ENCODE measurements around the gene PIP4K2B. TPM values are rescaled to one million over a fixed set of nuclear protein-coding genes. Genes with fewer than 3 reads are reported as not detected.
"Not testable (repeated sequence)": the region's sequence is repeated elsewhere in the genome, so short reads cannot be mapped to it uniquely, and the experiment has no call there.

Gene PIP4K2B
- total RNA-seq, 1 experiment from 2014 or later, result 28.0 TPM

DNA sequence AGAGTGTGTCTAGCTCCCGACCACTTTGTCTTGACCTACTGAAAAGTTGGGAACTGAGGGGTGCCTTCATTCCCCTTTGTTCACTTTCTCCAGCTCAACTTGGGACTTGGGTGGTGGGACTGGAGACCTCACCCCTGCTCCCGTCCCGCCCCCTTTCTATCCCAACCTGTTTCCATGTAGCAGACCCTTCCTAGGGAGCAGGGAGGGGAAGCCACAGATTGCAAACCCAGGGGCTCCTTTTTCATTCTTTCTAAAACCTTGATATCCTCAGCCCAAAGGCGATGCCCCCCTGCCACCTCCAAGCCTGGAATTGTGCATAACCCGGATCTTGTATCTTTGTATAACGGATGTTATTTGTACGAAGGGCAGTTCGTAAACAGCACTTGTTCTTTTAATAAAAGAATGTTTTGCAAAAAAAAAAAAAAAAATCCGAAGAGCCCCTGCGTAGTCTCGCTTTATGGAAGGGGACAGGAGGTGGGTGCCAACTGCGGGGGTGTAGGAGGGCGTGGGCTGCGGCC lies 69.9 kb downstream of the PIP4K2B start:
- Histone ChIP-seq H3K36me3 (ENCODE audit: insufficient read depth, low read length, poor library complexity, severe bottlenecking) (no peaks in the 10 kb centered on the region), H3K4me1 (ENCODE audit: insufficient read depth, low read length, poor library complexity, severe bottlenecking) (no peaks in the 10 kb centered on the region), H3K27me3 (replicated peaks; ENCODE audit: insufficient read depth, low read depth, low read length, poor library complexity) (no peaks in the 10 kb centered on the region), H3K9me3 (ENCODE audit: low read depth, low read length, poor library complexity, severe bottlenecking) (no peaks in the 10 kb centered on the region), H3K4me3 (ENCODE audit: low read depth, low read length, poor library complexity, severe bottlenecking) (peak overlapping the region; percentile 50), H3K27ac (ENCODE audit: low read depth, low read length, poor library complexity, severe bottlenecking) (peak overlapping the region; percentile 61)
- DNase-seq (ENCODE audit: low spot score), result no peak
- CTCF ChIA-PET, result no interaction called here
- POLR2A ChIA-PET (ENCODE audit: low non-redundant PET), result no interaction called here
- no TSS peak for BruUV-seq (replicated peaks)
- intact Hi-C loops (cut with micrococcal nuclease; ENCODE audit: unreplicated experiment), result no loop called here
- no peak for TF ChIP-seq EZH2 (IDR thresholded peaks at IDR 0.05; ENCODE audit: borderline replicate concordance, low read depth, low read length, poor library complexity, severe bottlenecking)
- TF ChIP-seq, protein P1, sequence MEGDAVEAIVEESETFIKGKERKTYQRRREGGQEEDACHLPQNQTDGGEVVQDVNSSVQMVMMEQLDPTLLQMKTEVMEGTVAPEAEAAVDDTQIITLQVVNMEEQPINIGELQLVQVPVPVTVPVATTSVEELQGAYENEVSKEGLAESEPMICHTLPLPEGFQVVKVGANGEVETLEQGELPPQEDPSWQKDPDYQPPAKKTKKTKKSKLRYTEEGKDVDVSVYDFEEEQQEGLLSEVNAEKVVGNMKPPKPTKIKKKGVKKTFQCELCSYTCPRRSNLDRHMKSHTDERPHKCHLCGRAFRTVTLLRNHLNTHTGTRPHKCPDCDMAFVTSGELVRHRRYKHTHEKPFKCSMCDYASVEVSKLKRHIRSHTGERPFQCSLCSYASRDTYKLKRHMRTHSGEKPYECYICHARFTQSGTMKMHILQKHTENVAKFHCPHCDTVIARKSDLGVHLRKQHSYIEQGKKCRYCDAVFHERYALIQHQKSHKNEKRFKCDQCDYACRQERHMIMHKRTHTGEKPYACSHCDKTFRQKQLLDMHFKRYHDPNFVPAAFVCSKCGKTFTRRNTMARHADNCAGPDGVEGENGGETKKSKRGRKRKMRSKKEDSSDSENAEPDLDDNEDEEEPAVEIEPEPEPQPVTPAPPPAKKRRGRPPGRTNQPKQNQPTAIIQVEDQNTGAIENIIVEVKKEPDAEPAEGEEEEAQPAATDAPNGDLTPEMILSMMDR (conservative IDR thresholded peaks at IDR 0.05; ENCODE audit: low read depth, low read length), result no peak

DNA sequence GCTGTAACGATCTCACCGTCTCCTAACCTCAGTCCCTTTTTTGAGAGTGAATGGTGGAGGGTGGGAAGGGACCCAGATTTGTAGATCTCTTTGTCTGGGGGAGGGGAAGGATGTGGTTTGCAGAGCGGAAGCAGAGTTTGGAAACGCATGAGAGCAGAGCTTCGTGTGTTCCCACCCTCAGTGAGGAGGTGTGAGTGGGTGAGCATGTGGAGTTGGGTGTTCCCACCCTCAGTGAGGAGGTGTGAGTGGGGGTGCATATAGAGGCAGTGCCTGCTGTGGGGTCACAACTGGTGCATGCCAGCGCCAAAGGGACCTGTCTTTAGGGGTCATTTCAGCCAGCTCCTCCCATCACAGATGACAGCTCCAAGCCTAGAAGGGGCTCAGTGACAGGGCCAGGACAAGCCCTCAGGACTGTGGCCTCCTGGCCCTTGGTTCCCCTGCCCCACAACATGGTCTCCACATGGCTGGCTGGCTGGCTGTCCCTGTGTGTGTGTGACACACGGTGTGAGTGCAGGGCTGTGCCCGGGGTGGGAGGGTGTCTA lies 71.0 kb downstream of the PIP4K2B start:
- ChIA-PET CTCF (no interaction called here), POLR2A (ENCODE audit: low non-redundant PET) (no interaction called here)
- Histone ChIP-seq H3K27ac (ENCODE audit: low read depth, low read length, poor library complexity, severe bottlenecking) (no peak overlapping the region), H3K9me3 (ENCODE audit: low read depth, low read length, poor library complexity, severe bottlenecking) (no peaks in the 10 kb centered on the region), H3K27me3 (replicated peaks; ENCODE audit: insufficient read depth, low read depth, low read length, poor library complexity) (no peaks in the 10 kb centered on the region), H3K4me1 (ENCODE audit: insufficient read depth, low read length, poor library complexity, severe bottlenecking) (no peaks in the 10 kb centered on the region), H3K4me3 (ENCODE audit: low read depth, low read length, poor library complexity, severe bottlenecking) (no peak overlapping the region), H3K36me3 (ENCODE audit: insufficient read depth, low read length, poor library complexity, severe bottlenecking) (no peaks in the 10 kb centered on the region)
- no TSS peak for BruUV-seq (replicated peaks)
- no peak for DNase-seq (ENCODE audit: low spot score)
- intact Hi-C loops (cut with micrococcal nuclease; ENCODE audit: unreplicated experiment), result no loop called here
- no peak for TF ChIP-seq EZH2 (IDR thresholded peaks at IDR 0.05; ENCODE audit: borderline replicate concordance, low read depth, low read length, poor library complexity, severe bottlenecking)
- TF ChIP-seq, protein P1 (conservative IDR thresholded peaks at IDR 0.05; ENCODE audit: low read depth, low read length), result no peak

DNA sequence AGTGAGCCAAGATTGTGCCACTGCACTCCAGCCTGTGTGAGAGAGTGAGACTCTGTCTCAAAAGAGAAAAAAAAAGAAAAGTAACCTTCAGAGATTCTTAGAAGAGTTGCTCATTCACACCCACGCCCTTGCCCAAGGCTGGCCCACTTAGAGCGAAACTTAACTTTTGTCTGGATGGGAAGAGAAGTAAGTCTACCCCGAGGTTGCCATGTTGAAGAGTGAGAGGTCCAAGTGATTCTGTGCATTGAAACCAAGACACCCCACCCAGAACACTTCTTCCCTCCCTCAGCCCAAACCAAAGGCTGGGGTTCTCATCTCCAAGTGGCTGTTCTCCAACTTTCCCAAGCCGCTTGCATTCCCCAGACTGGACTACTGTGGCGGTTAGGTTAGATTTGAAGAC lies 71.6 kb downstream of the PIP4K2B start:
- no peaks in the 10 kb centered on the region for H3K36me3 ChIP-seq (ENCODE audit: insufficient read depth, low read length, poor library complexity, severe bottlenecking)
- H3K4me1 ChIP-seq (ENCODE audit: insufficient read depth, low read length, poor library complexity, severe bottlenecking), result no peaks in the 10 kb centered on the region
- H3K27ac ChIP-seq (ENCODE audit: low read depth, low read length, poor library complexity, severe bottlenecking), result no peak overlapping the region
- ChIA-PET CTCF (no interaction called here), POLR2A (ENCODE audit: low non-redundant PET) (no interaction called here)
- no peaks in the 10 kb centered on the region for H3K9me3 ChIP-seq (ENCODE audit: low read depth, low read length, poor library complexity, severe bottlenecking)
- intact Hi-C loops (cut with micrococcal nuclease; ENCODE audit: unreplicated experiment), result no loop called here
- no peaks in the 10 kb centered on the region for H3K27me3 ChIP-seq (replicated peaks; ENCODE audit: insufficient read depth, low read depth, low read length, poor library complexity)
- DNase-seq (ENCODE audit: low spot score), result no peak
- no peak overlapping the region for H3K4me3 ChIP-seq (ENCODE audit: low read depth, low read length, poor library complexity, severe bottlenecking)
- TF ChIP-seq EZH2 (IDR thresholded peaks at IDR 0.05; ENCODE audit: borderline replicate concordance, low read depth, low read length, poor library complexity, severe bottlenecking), result no peak
- TF ChIP-seq, protein P1 (conservative IDR thresholded peaks at IDR 0.05; ENCODE audit: low read depth, low read length), result no peak
- BruUV-seq (replicated peaks), result TSS peak; percentile 12

DNA sequence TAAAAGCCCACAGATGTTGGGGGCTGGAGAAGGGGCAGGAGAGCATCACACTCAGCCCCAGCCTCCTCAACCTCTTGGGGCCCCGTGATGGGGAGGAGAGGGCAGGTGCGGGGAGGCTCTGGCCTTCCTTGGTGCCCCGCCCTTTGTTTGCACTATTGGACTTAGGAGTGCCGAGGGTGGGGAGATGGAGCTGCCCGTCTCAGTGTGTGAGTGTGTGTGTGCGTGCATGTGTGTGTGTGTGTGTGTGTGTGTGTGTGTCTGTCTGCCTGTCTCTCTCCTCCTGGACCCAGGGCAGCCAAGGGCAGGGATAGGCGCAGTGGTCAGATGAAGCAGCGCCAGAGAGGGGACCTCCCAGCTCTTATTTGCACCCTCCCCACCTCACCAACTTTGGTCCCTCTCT lies 73.2 kb downstream of the PIP4K2B start:
- H3K27me3 ChIP-seq (replicated peaks; ENCODE audit: insufficient read depth, low read depth, low read length, poor library complexity); H3K36me3 ChIP-seq (ENCODE audit: insufficient read depth, low read length, poor library complexity, severe bottlenecking); H3K27ac ChIP-seq (ENCODE audit: low read depth, low read length, poor library complexity, severe bottlenecking); H3K4me3 ChIP-seq (ENCODE audit: low read depth, low read length, poor library complexity, severe bottlenecking); DNase-seq (ENCODE audit: low spot score); POLR2A ChIA-PET (ENCODE audit: low non-redundant PET); intact Hi-C loops (cut with micrococcal nuclease; ENCODE audit: unreplicated experiment); H3K9me3 ChIP-seq (ENCODE audit: low read depth, low read length, poor library complexity, severe bottlenecking); H3K4me1 ChIP-seq (ENCODE audit: insufficient read depth, low read length, poor library complexity, severe bottlenecking); CTCF ChIA-PET; BruUV-seq (replicated peaks): not testable (repeated sequence)
